IPS DF 6.9 (cell line): ENCODE measurements around the gene TMEM117.
A peak's percentile ranks its signal among the peaks of the same experiment; 100 is the strongest.

Source experiments
- DNase-seq: peaks from one replicate; pipeline ENCODE4 v3.0.0-alpha.2; 2013; ENCODE audit warnings: low read depth, low spot score
- H3K27ac ChIP-seq: one replicate; pipeline ENCODE4 v1.5.1; 2013; ENCODE audit warnings: low read length, control low read depth
- H3K27me3 ChIP-seq: 2 replicates; pipeline ENCODE4 v1.6.1; 2013; ENCODE audit warnings: mild to moderate bottlenecking, low read length; ENCODE audit not compliant: control insufficient read depth, insufficient read depth
- H3K36me3 ChIP-seq: 2 replicates; pipeline ENCODE4 v1.6.1; 2013; ENCODE audit warnings: low read length; ENCODE audit not compliant: control insufficient read depth, insufficient read depth
- H3K4me1 ChIP-seq: 2 replicates; pipeline ENCODE4 v1.6.1; 2013; ENCODE audit warnings: low read length; ENCODE audit not compliant: control insufficient read depth, insufficient read depth
- H3K4me3 ChIP-seq: 2 replicates; pipeline ENCODE4 v1.5.1; 2013; ENCODE audit warnings: mild to moderate bottlenecking, low read length
- H3K9me3 ChIP-seq: 2 replicates; pipeline ENCODE4 v1.6.1; 2013; ENCODE audit warnings: low read length, inconsistent platforms; ENCODE audit not compliant: control insufficient read depth, insufficient read depth
- WGBS: extraction: QIAGEN DNeasy Blood & Tissue Kit; methylation state at CpG from one replicate; pipeline ENCODE4 v1.1.7; 2013; ENCODE audit warnings: mixed read lengths, missing lambda C conversion rate; ENCODE audit not compliant: insufficient read length, insufficient coverage; 5-methylcytosine and 5-hydroxymethylcytosine counted together

TMEM117 gene

GRCh38 chr12:43951286-43951685 is 115.4 kb downstream of the TMEM117 start:
- DNase-seq: no peak
- no peaks in the 10 kb centered on the region for H3K36me3 ChIP-seq
- no CpG with 5 or more reads among the region's 6 CpGs for WGBS
- H3K9me3 ChIP-seq: no peaks in the 10 kb centered on the region
- no peaks in the 10 kb centered on the region for H3K27me3 ChIP-seq
- H3K4me1 ChIP-seq: no peaks in the 10 kb centered on the region
- no peak overlapping the region for H3K4me3 ChIP-seq
- H3K27ac ChIP-seq: no peak overlapping the region

- Histone ChIP-seq H3K4me1 (no peaks in the 10 kb centered on the region), H3K4me3 (no peak overlapping the region), H3K9me3 (no peaks in the 10 kb centered on the region), H3K27ac (no peak overlapping the region), H3K36me3 (no peaks in the 10 kb centered on the region), H3K27me3 (no peaks in the 10 kb centered on the region)
- WGBS: no CpG with 5 or more reads among the region's 2 CpGs
- DNase-seq: peak; percentile 27
Measured at GRCh38 chr12:43957732-43958372, 122.0 kb downstream of the TMEM117 start.

GRCh38 chr12:43964033-43964432 is 128.2 kb downstream of the TMEM117 start:
- Histone ChIP-seq H3K27me3 (no peaks in the 10 kb centered on the region), H3K27ac (no peak overlapping the region), H3K4me3 (no peak overlapping the region), H3K9me3 (no peaks in the 10 kb centered on the region), H3K36me3 (no peaks in the 10 kb centered on the region), H3K4me1 (no peaks in the 10 kb centered on the region)
- WGBS: no CpG with 5 or more reads among the region's 2 CpGs
- no peak for DNase-seq

- no CpG with 5 or more reads among the region's 3 CpGs for WGBS
- H3K4me3 ChIP-seq: no peak overlapping the region
- H3K9me3 ChIP-seq: no peaks in the 10 kb centered on the region
- no peaks in the 10 kb centered on the region for H3K36me3 ChIP-seq
- H3K4me1 ChIP-seq: no peaks in the 10 kb centered on the region
- no peak for DNase-seq
- no peak overlapping the region for H3K27ac ChIP-seq
- no peaks in the 10 kb centered on the region for H3K27me3 ChIP-seq
Measured at GRCh38 chr12:43964961-43965360, 129.1 kb downstream of the TMEM117 start.

- Histone ChIP-seq H3K4me3 (no peak overlapping the region), H3K27ac (no peak overlapping the region), H3K4me1 (no peaks in the 10 kb centered on the region), H3K9me3 (no peaks in the 10 kb centered on the region), H3K36me3 (no peaks in the 10 kb centered on the region), H3K27me3 (no peaks in the 10 kb centered on the region)
- DNase-seq: no peak
- WGBS: no CpG with 5 or more reads among the region's 3 CpGs
Measured at GRCh38 chr12:43965899-43966298, 130.0 kb downstream of the TMEM117 start.

- no peaks in the 10 kb centered on the region for H3K36me3 ChIP-seq
- H3K27me3 ChIP-seq: no peaks in the 10 kb centered on the region
- no peaks in the 10 kb centered on the region for H3K9me3 ChIP-seq
- no peaks in the 10 kb centered on the region for H3K4me1 ChIP-seq
- no peak overlapping the region for H3K27ac ChIP-seq
- no peak overlapping the region for H3K4me3 ChIP-seq
- WGBS: 100% methylated on average over 1 of the region's 4 CpGs
- no peak for DNase-seq
Measured at GRCh38 chr12:43968736-43969135, 132.9 kb downstream of the TMEM117 start.

GRCh38 chr12:43969882-43970281 is 134.0 kb downstream of the TMEM117 start:
- no peak overlapping the region for H3K4me3 ChIP-seq
- H3K27me3 ChIP-seq: no peaks in the 10 kb centered on the region
- H3K4me1 ChIP-seq: no peaks in the 10 kb centered on the region
- no CpG with 5 or more reads among the region's 2 CpGs for WGBS
- H3K9me3 ChIP-seq: no peaks in the 10 kb centered on the region
- H3K27ac ChIP-seq: no peak overlapping the region
- no peaks in the 10 kb centered on the region for H3K36me3 ChIP-seq
- no peak for DNase-seq

GRCh38 chr12:43973385-43973784 is 137.5 kb downstream of the TMEM117 start:
- H3K4me1 ChIP-seq: no peaks in the 10 kb centered on the region
- no peaks in the 10 kb centered on the region for H3K27me3 ChIP-seq
- no peaks in the 10 kb centered on the region for H3K36me3 ChIP-seq
- H3K27ac ChIP-seq: no peak overlapping the region
- WGBS: no CpG with 5 or more reads among the region's 2 CpGs
- DNase-seq: no peak
- H3K4me3 ChIP-seq: no peak overlapping the region
- H3K9me3 ChIP-seq: no peaks in the 10 kb centered on the region; the same call in 1 of the 2 replicates

- no CpG with 5 or more reads among the region's 1 CpG for WGBS
- H3K27me3 ChIP-seq: no peaks in the 10 kb centered on the region
- DNase-seq: no peak
- H3K9me3 ChIP-seq: no peaks in the 10 kb centered on the region; the same call in 1 of the 2 replicates
- no peak overlapping the region for H3K27ac ChIP-seq
- no peaks in the 10 kb centered on the region for H3K36me3 ChIP-seq
- H3K4me3 ChIP-seq: no peak overlapping the region
- H3K4me1 ChIP-seq: no peaks in the 10 kb centered on the region
Measured at GRCh38 chr12:43973993-43974392, 138.1 kb downstream of the TMEM117 start.

GRCh38 chr12:43976027-43976426 is 140.1 kb downstream of the TMEM117 start:
- no peak for DNase-seq
- Histone ChIP-seq H3K9me3 (no peaks in the 10 kb centered on the region; the same call in 1 of the 2 replicates), H3K4me3 (no peak overlapping the region), H3K4me1 (no peaks in the 10 kb centered on the region), H3K27me3 (no peaks in the 10 kb centered on the region), H3K36me3 (no peaks in the 10 kb centered on the region; the same call in 1 of the 2 replicates), H3K27ac (no peak overlapping the region)
- no CpG with 5 or more reads among the region's 3 CpGs for WGBS

GRCh38 chr12:43978556-43978955 is 142.7 kb downstream of the TMEM117 start:
- H3K27ac ChIP-seq: no peak overlapping the region
- no peaks in the 10 kb centered on the region for H3K4me1 ChIP-seq
- no peak overlapping the region for H3K4me3 ChIP-seq
- no peaks in the 10 kb centered on the region; the same call in 1 of the 2 replicates for H3K9me3 ChIP-seq
- DNase-seq: no peak
- H3K36me3 ChIP-seq: no peaks in the 10 kb centered on the region; the same call in 1 of the 2 replicates
- WGBS: no CpG with 5 or more reads among the region's 2 CpGs
- no peaks in the 10 kb centered on the region for H3K27me3 ChIP-seq
